Loucy (cell line): ENCODE measurements around the gene TYW1.
"Not testable (repeated sequence)": the region's sequence is repeated elsewhere in the genome, so short reads cannot be mapped to it uniquely, and the experiment has no call there.

Experiments
- H2AFZ ChIP-seq: fragments of 200-600 bp; sonication (generic); 2 replicates; pipeline ENCODE4 v1.6.0; 2016; ENCODE audit warnings: antibody characterized with exemption, mild to moderate bottlenecking, low read length, moderate library complexity
- H3F3A ChIP-seq: fragments of 200-600 bp; 2 replicates; pipeline ENCODE4 v1.6.0; 2016; ENCODE audit warnings: antibody characterized with exemption, low read depth, mild to moderate bottlenecking
- H3K27me3 ChIP-seq: fragments of 200-600 bp; sonication (generic); 2 replicates; pipeline ENCODE4 v1.6.1; 2014; ENCODE audit warnings: low read length, mild to moderate bottlenecking; ENCODE audit not compliant: insufficient read depth, poor library complexity, severe bottlenecking
- H3K36me3 ChIP-seq: fragments of 200-600 bp; sonication (generic); 2 replicates; pipeline ENCODE4 v1.6.1; 2016; ENCODE audit warnings: low read length; ENCODE audit not compliant: insufficient read depth
- H3K4me1 ChIP-seq: fragments of 200-600 bp; sonication (generic); 2 replicates; pipeline ENCODE4 v1.5.1; 2014; ENCODE audit warnings: low read length, mild to moderate bottlenecking; ENCODE audit not compliant: insufficient read depth, poor library complexity, severe bottlenecking
- H3K4me2 ChIP-seq: fragments of 200-600 bp; sonication (generic); 2 replicates; pipeline ENCODE4 v1.6.0; 2014; ENCODE audit warnings: antibody characterized with exemption, low read length, low read depth, mild to moderate bottlenecking; ENCODE audit not compliant: poor library complexity, severe bottlenecking
- H3K4me3 ChIP-seq: fragments of 200-600 bp; sonication (generic); 2 replicates; pipeline ENCODE4 v1.5.1; 2014; ENCODE audit warnings: low read length, mild to moderate bottlenecking, mixed read lengths; ENCODE audit not compliant: poor library complexity, severe bottlenecking
- H3K79me2 ChIP-seq: fragments of 200-600 bp; sonication (generic); 2 replicates; pipeline ENCODE4 v1.6.1; 2014; ENCODE audit warnings: low read length; ENCODE audit not compliant: insufficient read depth
- H3K9ac ChIP-seq: fragments of 200-600 bp; sonication (generic); 2 replicates; pipeline ENCODE4 v1.6.0; 2014; ENCODE audit warnings: mild to moderate bottlenecking, low read depth, low read length, moderate library complexity; ENCODE audit not compliant: poor library complexity, severe bottlenecking
- H3K9me2 ChIP-seq: fragments of 200-600 bp; sonication (generic); replicated peaks from 2 replicates; pipeline ENCODE4 v1.6.1; 2016; ENCODE audit warnings: low read depth, low read length, mixed read lengths
- H3K9me3 ChIP-seq: fragments of 200-600 bp; sonication (generic); 2 replicates; pipeline ENCODE4 v1.6.1; 2014; ENCODE audit warnings: mild to moderate bottlenecking, antibody characterized with exemption, low read length, low read depth; ENCODE audit not compliant: insufficient read depth
- H4K20me1 ChIP-seq: fragments of 200-600 bp; sonication (generic); 2 replicates; pipeline ENCODE4 v1.6.0; 2014; ENCODE audit warnings: antibody characterized with exemption, low read length, mild to moderate bottlenecking; ENCODE audit not compliant: insufficient read depth, poor library complexity, severe bottlenecking
- CTCF ChIP-seq: fragments of 200-600 bp; sonication (generic); conservative IDR thresholded peaks from 2 replicates; pipeline ENCODE4 v1.5.1; 2014; ENCODE audit warnings: mild to moderate bottlenecking, antibody characterized with exemption, low read length
- EZH2phosphoT487 ChIP-seq: fragments of 200-600 bp; IDR thresholded peaks from 2 replicates; pipeline ENCODE4 v1.6.1; 2018; ENCODE audit warnings: antibody characterized with exemption, mild to moderate bottlenecking, moderate library complexity, borderline replicate concordance

TYW1 gene

GRCh38 chr7:67206452-67206851 is 209.8 kb downstream of the TYW1 start:
- H3K36me3 ChIP-seq = peaks cover 13% of the 10 kb centered on the region; the same call in 1 of the 2 replicates
- H3K4me3 ChIP-seq = no peak overlapping the region
- no peaks in the 10 kb centered on the region for H3K4me1 ChIP-seq
- no peaks in the 10 kb centered on the region for H3F3A ChIP-seq
- H2AFZ ChIP-seq = no peak overlapping the region
- no peaks in the 10 kb centered on the region for H3K9me3 ChIP-seq
- H3K27me3 ChIP-seq = no peaks in the 10 kb centered on the region
- TF ChIP-seq EZH2phosphoT487 (no peak), CTCF (no peak)
- H3K4me2 ChIP-seq = no peak overlapping the region
- H4K20me1 ChIP-seq = no peaks in the 10 kb centered on the region
- no peaks in the 10 kb centered on the region for H3K79me2 ChIP-seq
- H3K9ac ChIP-seq = no peak overlapping the region
- no peaks in the 10 kb centered on the region for H3K9me2 ChIP-seq

- H3K9me3 ChIP-seq, H3K4me2 ChIP-seq, H3K79me2 ChIP-seq, H3F3A ChIP-seq, H3K4me1 ChIP-seq, H3K9ac ChIP-seq, H3K27me3 ChIP-seq, H3K4me3 ChIP-seq, H2AFZ ChIP-seq, H3K9me2 ChIP-seq, H4K20me1 ChIP-seq: not testable (repeated sequence)
- H3K36me3 ChIP-seq = peaks cover 13% of the 10 kb centered on the region; the same call in 1 of the 2 replicates
Observed at GRCh38 chr7:67208656-67209055, 212.0 kb downstream of the TYW1 start.

- Histone ChIP-seq H3K9me2 (no peaks in the 10 kb centered on the region), H3K4me2 (no peak overlapping the region), H3K9ac (no peak overlapping the region), H3K9me3 (no peaks in the 10 kb centered on the region), H3K27me3 (no peaks in the 10 kb centered on the region), H3K4me3 (no peak overlapping the region), H3K36me3 (peaks cover 13% of the 10 kb centered on the region; the same call in 1 of the 2 replicates), H3F3A (no peaks in the 10 kb centered on the region), H3K79me2 (no peaks in the 10 kb centered on the region), H4K20me1 (no peaks in the 10 kb centered on the region), H2AFZ (no peak overlapping the region), H3K4me1 (no peaks in the 10 kb centered on the region)
- TF ChIP-seq EZH2phosphoT487 (no peak), CTCF (no peak)
Observed at GRCh38 chr7:67209256-67209655, 212.6 kb downstream of the TYW1 start.

GRCh38 chr7:67210567-67210966 is 213.9 kb downstream of the TYW1 start:
- H3K4me1 ChIP-seq = no peaks in the 10 kb centered on the region
- no peak overlapping the region for H3K4me3 ChIP-seq
- no peak for TF ChIP-seq CTCF
- TF ChIP-seq EZH2phosphoT487 = no peak
- no peaks in the 10 kb centered on the region for H3F3A ChIP-seq
- no peak overlapping the region for H2AFZ ChIP-seq
- no peaks in the 10 kb centered on the region for H4K20me1 ChIP-seq
- H3K79me2 ChIP-seq = no peaks in the 10 kb centered on the region
- no peak overlapping the region for H3K4me2 ChIP-seq
- H3K27me3 ChIP-seq = no peaks in the 10 kb centered on the region
- no peak overlapping the region for H3K9ac ChIP-seq
- peaks cover 13% of the 10 kb centered on the region; the same call in 1 of the 2 replicates for H3K36me3 ChIP-seq
- no peaks in the 10 kb centered on the region for H3K9me3 ChIP-seq
- H3K9me2 ChIP-seq = no peaks in the 10 kb centered on the region

- H3K4me2 ChIP-seq, H4K20me1 ChIP-seq, H3K4me3 ChIP-seq, H3K4me1 ChIP-seq, H3K27me3 ChIP-seq, H3F3A ChIP-seq, H2AFZ ChIP-seq, H3K9me3 ChIP-seq, H3K79me2 ChIP-seq, H3K9ac ChIP-seq, H3K9me2 ChIP-seq: not testable (repeated sequence)
- H3K36me3 ChIP-seq = peaks cover 10% of the 10 kb centered on the region; the same call in 1 of the 2 replicates
Observed at GRCh38 chr7:67211650-67212330, 215.2 kb downstream of the TYW1 start.
